ENCODE measurements around the gene ABRACL. TPM values are rescaled to one million over a fixed set of nuclear protein-coding genes. Genes with fewer than 3 reads are reported as not detected.

ABRACL gene, protein sequence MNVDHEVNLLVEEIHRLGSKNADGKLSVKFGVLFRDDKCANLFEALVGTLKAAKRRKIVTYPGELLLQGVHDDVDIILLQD
- 78.3 and 79.0 TPM in 2 replicates for total RNA-seq

DNA sequence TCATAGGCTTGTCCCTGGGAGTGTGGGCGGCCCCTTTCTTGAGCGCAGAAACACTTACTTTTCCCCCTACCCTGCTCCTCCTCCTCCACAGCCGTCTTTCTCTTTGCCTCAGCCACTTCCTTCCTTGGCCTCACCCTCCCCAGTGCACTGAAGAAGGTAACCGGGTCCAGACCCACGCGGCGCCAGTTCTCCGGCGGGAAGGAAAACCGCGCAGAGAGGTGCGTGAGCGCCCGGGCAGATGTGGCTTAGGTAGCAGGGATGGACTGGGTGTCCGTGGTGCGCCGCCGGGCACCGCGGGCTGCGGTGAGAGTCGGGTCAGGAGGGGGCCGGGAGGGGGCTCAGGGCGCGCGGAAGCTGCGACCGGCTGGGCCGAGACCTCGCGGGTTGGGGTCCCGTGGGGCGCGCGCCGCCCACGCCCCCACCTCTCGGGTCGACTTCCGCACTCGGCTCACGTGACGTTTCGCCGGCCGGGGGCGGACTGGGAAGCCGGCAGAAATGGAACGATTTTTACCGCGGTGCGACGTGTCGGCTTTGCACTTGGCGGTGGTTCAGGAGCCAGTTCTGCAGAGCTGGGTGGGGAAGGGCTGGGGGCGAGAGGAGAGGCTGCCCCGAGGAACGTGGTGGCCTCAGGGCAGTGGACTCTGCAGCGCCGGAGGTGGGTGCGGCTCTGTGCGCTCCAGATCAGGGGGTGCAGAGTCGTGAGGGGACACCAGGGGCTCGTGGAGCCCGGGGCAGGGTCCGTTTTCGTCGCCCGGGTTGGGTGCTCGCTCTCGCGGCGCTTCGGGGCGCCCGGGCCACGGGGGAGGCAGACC, at the start of gene ABRACL:
Gene ABRACL (plus strand): TSS at position 88 of the 812 bp plus-strand sequence. CDS start 5,416 bp downstream, outside the sequence.

DNA sequence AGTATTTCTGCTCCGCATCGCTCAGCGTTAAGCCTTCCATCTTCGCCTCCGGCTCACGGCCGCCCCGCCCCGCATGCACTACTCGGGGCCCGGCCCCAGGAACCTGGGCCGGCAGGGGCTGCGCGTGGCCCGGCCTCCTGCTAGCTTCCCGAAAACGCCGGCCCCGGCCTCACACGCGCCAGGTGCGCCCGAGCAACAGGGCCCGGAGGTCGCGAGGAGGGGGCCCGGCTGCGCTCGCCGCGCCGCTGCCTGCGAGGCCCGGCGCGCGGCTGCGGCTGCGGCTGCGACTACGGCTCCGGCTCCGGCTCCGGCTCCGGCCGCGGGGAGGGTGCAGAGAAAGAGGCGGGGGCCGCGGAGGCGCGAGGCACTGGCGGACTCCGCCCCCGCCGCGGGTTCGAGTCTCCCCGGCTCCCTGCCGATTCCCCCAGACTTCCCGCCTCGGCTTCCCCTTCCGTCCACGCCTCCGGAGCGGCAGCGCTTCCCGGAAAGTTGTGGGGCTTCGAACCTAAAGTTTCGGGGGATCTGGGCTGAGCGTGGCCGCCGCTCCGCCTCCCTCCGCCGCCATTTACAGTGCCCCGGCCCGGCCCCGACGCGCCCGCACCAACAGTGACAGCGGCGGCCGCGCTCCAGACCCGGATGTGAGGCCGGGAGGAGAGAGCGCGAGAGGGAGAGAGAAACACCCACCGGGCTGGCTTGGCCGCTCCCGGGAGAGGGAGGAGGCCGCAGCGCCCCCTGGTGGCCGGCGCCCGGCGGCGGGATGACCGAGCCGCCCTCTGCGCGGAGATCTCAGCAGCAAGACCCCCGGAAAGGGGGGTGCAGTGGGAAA, 40.7 kb upstream of the ABRACL start, which contains the start of gene REPS1:
Gene REPS1 (minus strand): TSS at position 611 of the 826 bp plus-strand sequence. CDS start 571 bp downstream, at position 40.

Other genes with a start within 250 kb of the ABRACL start
- gene ECT2L, start 232.7 kb upstream of the ABRACL start, total RNA-seq, result not detected in 2 replicates
- gene REPS1, start 40.5 kb upstream of the ABRACL start, total RNA-seq, result 26.8 and 32.6 TPM in 2 replicates
- 8.8 and 11.6 TPM in 2 replicates for gene HECA, start 106.3 kb downstream of the ABRACL start, total RNA-seq